ENCODE data around the gene PITPNC1. TPM values are rescaled to one million over a fixed set of nuclear protein-coding genes. Genes with fewer than 3 reads are reported as not detected.
A peak's percentile ranks its signal among the peaks of the same experiment; 100 is the strongest.

Gene PITPNC1
- total RNA-seq, 4 donors from 2014 or later, result 9.1 to 15.1 (median 13.3) TPM

GRCh38 chr17:67636834-67637520 is 259.9 kb downstream of the PITPNC1 start:
- peak overlapping the region; percentile 59 to 83 (median 81) for H3K27ac ChIP-seq
- WGBS, 2 donors, result 75 to 76% methylated on average over 10 to 13 of the region's 13 CpGs
- no peak overlapping the region for H3K4me3 ChIP-seq
- no peak for DNase-seq
- TF ChIP-seq CTCF (IDR thresholded peaks at IDR 0.05) (no peak), POLR2A (IDR thresholded peaks at IDR 0.05) (no peak)
- intact Hi-C loops (cut with DNase I), result no loop called here
- H3K27me3 ChIP-seq, result no peaks in the 10 kb centered on the region
- peaks cover 19 to 78% (median 36%) of the 10 kb centered on the region in 3 donors for H3K4me1 ChIP-seq
- H3K36me3 ChIP-seq, result peaks cover 0 to 19% (median 0%) of the 10 kb centered on the region in 3 donors
- H3K9me3 ChIP-seq, result no peaks in the 10 kb centered on the region

GRCh38 chr17:67637901-67638641 is 261.0 kb downstream of the PITPNC1 start:
- no peak for DNase-seq
- no peaks in the 10 kb centered on the region for H3K27me3 ChIP-seq
- TF ChIP-seq POLR2A (IDR thresholded peaks at IDR 0.05) (no peak), CTCF (IDR thresholded peaks at IDR 0.05) (peak in 1 of 6 experiments; percentile 15)
- H3K9me3 ChIP-seq, result no peaks in the 10 kb centered on the region
- H3K36me3 ChIP-seq, result peaks cover 0 to 8% (median 0%) of the 10 kb centered on the region in 3 donors
- WGBS, 2 donors, result 34 to 45% methylated on average over 5 to 8 of the region's 8 CpGs
- H3K4me1 ChIP-seq, result peaks cover 19 to 86% (median 36%) of the 10 kb centered on the region in 3 donors
- H3K27ac ChIP-seq, result peak overlapping the region; percentile 59 to 83 (median 81)
- H3K4me3 ChIP-seq, result no peak overlapping the region
- intact Hi-C loops (cut with DNase I), result no loop called here

- no peak overlapping the region for H3K4me3 ChIP-seq
- 48 to 64% methylated on average over 4 of the region's 4 CpGs for whole genome bisulfite sequencing, 2 donors
- no peak for TF ChIP-seq CTCF (IDR thresholded peaks at IDR 0.05)
- no peak for TF ChIP-seq POLR2A (IDR thresholded peaks at IDR 0.05)
- H3K4me1 ChIP-seq, result peaks cover 19 to 83% (median 36%) of the 10 kb centered on the region in 3 donors
- H3K27me3 ChIP-seq, result no peaks in the 10 kb centered on the region
- intact Hi-C loops (cut with DNase I), result no loop called here
- no peaks in the 10 kb centered on the region for H3K9me3 ChIP-seq
- peak overlapping the region; percentile 64 to 83 (median 80) for H3K27ac ChIP-seq
- no peak for DNase-seq
- no peaks in the 10 kb centered on the region for H3K36me3 ChIP-seq
These were observed 261.8 kb downstream of the PITPNC1 start for GRCh38 chr17:67638871-67639270.

GRCh38 chr17:67639555-67639954 is 262.5 kb downstream of the PITPNC1 start:
- no peak for DNase-seq
- WGBS, 2 donors, result 37% methylated on average over 4 of the region's 4 CpGs
- H3K36me3 ChIP-seq, result no peaks in the 10 kb centered on the region
- no peak overlapping the region for H3K4me3 ChIP-seq
- no peaks in the 10 kb centered on the region for H3K27me3 ChIP-seq
- peak overlapping the region; percentile 64 to 83 (median 80) for H3K27ac ChIP-seq
- no peak for TF ChIP-seq CTCF (IDR thresholded peaks at IDR 0.05)
- no peak for TF ChIP-seq POLR2A (IDR thresholded peaks at IDR 0.05)
- H3K4me1 ChIP-seq, result peaks cover 19 to 77% (median 36%) of the 10 kb centered on the region in 3 donors
- intact Hi-C loops (cut with DNase I), result no loop called here
- no peaks in the 10 kb centered on the region for H3K9me3 ChIP-seq

GRCh38 chr17:67639979-67640378 is 262.9 kb downstream of the PITPNC1 start:
- Histone ChIP-seq H3K4me3 (no peak overlapping the region), H3K27ac (peak overlapping the region; percentile 64 to 83 (median 80)), H3K4me1 (peaks cover 19 to 73% (median 36%) of the 10 kb centered on the region in 3 donors), H3K9me3 (no peaks in the 10 kb centered on the region), H3K36me3 (no peaks in the 10 kb centered on the region), H3K27me3 (no peaks in the 10 kb centered on the region)
- 80 to 83% methylated on average over 6 to 7 of the region's 8 CpGs for WGBS, 2 donors
- DNase-seq, result no peak
- TF ChIP-seq CTCF (IDR thresholded peaks at IDR 0.05), result no peak
- TF ChIP-seq POLR2A (IDR thresholded peaks at IDR 0.05), result no peak
- intact Hi-C loops (cut with DNase I), result no loop called here

Data from esophagus squamous epithelium (tissue), 5 donors.